Hepatocyte (in vitro differentiated cells): ENCODE results near the gene CXorf58.

Source experiments
- EZH2 ChIP-seq: fragments of 200-600 bp; sonication (generic); IDR thresholded peaks from 2 replicates; pipeline ENCODE4 v1.6.1; 2016; ENCODE audit warnings: antibody characterized with exemption, mild to moderate bottlenecking, borderline replicate concordance
- EZH2phosphoT487 ChIP-seq: fragments of 200-600 bp; sonication (generic); IDR thresholded peaks from one replicate; pipeline ENCODE4 v1.6.1; 2018; ENCODE audit warnings: antibody characterized with exemption, mild to moderate bottlenecking, low read depth, moderate library complexity; ENCODE audit not compliant: unreplicated experiment, severe bottlenecking
- TF ChIP-seq, protein P1 (sequence below): fragments of 200-600 bp; sonication (generic); IDR thresholded peaks from 2 replicates; pipeline ENCODE4 v1.5.1; 2016; ENCODE audit warnings: antibody characterized with exemption, mild to moderate bottlenecking; ENCODE audit not compliant: poor library complexity

DNA sequence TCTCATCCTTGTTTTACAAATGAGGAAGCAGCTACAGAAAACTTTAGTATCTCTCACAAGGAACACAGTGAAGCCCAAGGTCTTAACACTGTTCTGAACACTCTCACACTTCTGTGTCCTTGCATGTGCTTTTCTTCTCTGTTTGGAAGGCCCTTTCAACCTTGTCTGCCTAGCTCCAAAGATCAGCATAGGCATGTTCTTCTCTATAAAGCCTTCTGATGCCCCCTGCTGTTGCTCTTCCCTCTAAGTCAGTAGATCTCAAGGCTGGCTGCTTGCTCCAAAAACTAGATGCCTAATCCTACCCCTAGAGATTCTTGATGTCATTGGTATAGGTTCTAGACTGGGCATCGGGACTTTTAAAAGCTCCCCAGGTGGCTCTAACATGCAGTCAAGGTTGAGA lies 6.0 kb upstream of the CXorf58 start:
- TF ChIP-seq EZH2, result no peak
- TF ChIP-seq, protein P1, sequence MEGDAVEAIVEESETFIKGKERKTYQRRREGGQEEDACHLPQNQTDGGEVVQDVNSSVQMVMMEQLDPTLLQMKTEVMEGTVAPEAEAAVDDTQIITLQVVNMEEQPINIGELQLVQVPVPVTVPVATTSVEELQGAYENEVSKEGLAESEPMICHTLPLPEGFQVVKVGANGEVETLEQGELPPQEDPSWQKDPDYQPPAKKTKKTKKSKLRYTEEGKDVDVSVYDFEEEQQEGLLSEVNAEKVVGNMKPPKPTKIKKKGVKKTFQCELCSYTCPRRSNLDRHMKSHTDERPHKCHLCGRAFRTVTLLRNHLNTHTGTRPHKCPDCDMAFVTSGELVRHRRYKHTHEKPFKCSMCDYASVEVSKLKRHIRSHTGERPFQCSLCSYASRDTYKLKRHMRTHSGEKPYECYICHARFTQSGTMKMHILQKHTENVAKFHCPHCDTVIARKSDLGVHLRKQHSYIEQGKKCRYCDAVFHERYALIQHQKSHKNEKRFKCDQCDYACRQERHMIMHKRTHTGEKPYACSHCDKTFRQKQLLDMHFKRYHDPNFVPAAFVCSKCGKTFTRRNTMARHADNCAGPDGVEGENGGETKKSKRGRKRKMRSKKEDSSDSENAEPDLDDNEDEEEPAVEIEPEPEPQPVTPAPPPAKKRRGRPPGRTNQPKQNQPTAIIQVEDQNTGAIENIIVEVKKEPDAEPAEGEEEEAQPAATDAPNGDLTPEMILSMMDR, result peak; percentile 85
- TF ChIP-seq EZH2phosphoT487, result no peak
